ENCODE measurements around the gene GCGR. TPM values are rescaled to one million over a fixed set of nuclear protein-coding genes. Genes with fewer than 3 reads are reported as not detected.

The GCGR gene
- total and polyA plus RNA-seq, 2 of the 13 experiments (the other 11 are each of a cell fraction or from before 2014, with no cell fraction given), result 0.04 to 0.13 TPM

DNA sequence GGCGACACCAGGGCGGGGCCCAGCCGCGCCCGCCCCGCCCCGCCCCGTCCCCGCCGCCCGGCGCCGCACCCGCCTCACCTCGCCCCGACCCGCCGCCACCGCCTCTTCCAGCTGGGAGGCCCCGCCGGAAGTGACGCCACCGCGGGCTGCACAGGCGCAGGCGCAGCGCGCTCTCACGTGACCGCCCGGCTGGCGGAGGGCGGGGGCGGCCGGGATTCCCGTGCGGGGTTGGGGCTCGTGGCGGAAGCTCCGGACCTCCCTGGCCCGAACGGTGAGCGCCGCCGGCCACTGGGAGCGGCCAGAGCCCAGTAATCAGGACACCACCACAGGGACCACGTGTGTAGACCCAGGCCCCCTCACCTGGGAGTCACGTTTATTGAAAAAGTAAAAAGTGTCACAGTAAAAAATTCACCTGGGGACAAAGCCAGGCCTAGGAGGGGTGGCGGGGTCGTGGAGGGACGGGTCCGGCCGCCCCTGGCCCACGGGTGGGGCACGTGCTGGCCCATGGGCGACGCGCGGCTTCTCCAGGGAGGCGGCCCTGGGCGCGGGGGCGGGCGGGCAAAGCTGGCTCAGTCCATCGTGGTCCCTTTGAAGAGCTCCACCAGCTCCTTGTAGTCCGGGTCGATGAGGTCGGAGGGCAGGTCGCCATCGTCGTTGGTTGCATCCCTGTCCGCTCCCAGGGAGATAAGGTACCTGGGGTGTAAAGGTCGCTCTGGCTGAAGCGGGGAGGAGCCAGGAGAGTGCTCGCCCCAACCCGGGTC, 29.4 kb downstream of the GCGR start, which contains the start of gene MCRIP1 (continued):
- TF ChIP-seq HMGXB4 (CRISPR knock-in tag; IDR thresholded peaks at IDR 0.05; ENCODE audit: borderline replicate concordance in 1 of 2, low read depth in 1 of 2), result peak in 1 of 2 experiments; percentile 76; a peak in 2 of 4 replicates
- peak; percentile 66 for TF ChIP-seq HNRNPLL (IDR thresholded peaks at IDR 0.05; ENCODE audit: low read depth, low read length, poor library complexity, severe bottlenecking)
- TF ChIP-seq HCFC1 (IDR thresholded peaks at IDR 0.05; ENCODE audit: low read depth, low read length), result peak; percentile 51
- peak; percentile 69 for TF ChIP-seq POGK (CRISPR knock-in tag; conservative IDR thresholded peaks at IDR 0.05)
- TF ChIP-seq KLF9 (CRISPR knock-in tag; IDR thresholded peaks at IDR 0.05; ENCODE audit: low read depth), result 0 out of 2 replicates have a peak, but pooled peaks have one; percentile 36
- no peak for TF ChIP-seq PRPF4 (IDR thresholded peaks at IDR 0.05; ENCODE audit: low read depth, low read length, poor library complexity, severe bottlenecking)
- no peak for TF ChIP-seq ATF1 (CRISPR knock-in tag; IDR thresholded peaks at IDR 0.05)
- TF ChIP-seq HNRNPL (IDR thresholded peaks at IDR 0.05; ENCODE audit: low read depth, low read length), result no peak
- TF ChIP-seq ARHGAP35 (CRISPR knock-in tag; IDR thresholded peaks at IDR 0.05; ENCODE audit: borderline replicate concordance), result peak; percentile 98
- TF ChIP-seq ZNF264 (CRISPR knock-in tag; IDR thresholded peaks at IDR 0.05), result no peak; the same call in 1 of the 2 replicates
- TF ChIP-seq ZNF879 (CRISPR knock-in tag; IDR thresholded peaks at IDR 0.05), result 0 out of 2 replicates have a peak, but pooled peaks have one; percentile 52
- TF ChIP-seq BCL6 (CRISPR knock-in tag; IDR thresholded peaks at IDR 0.05), result peak; percentile 37
- no peak for TF ChIP-seq ZNF329 (CRISPR knock-in tag; IDR thresholded peaks at IDR 0.05; ENCODE audit: low read depth)
- peak; percentile 44; the same call in 1 of the 2 replicates for TF ChIP-seq CBFB (CRISPR knock-in tag; IDR thresholded peaks at IDR 0.05)
- peak; percentile 60; the same call in 1 of the 2 replicates for TF ChIP-seq MED1 (CRISPR knock-in tag; IDR thresholded peaks at IDR 0.05)
- no peak for TF ChIP-seq LBX2 (CRISPR knock-in tag; IDR thresholded peaks at IDR 0.05; ENCODE audit: borderline replicate concordance)
- peak; percentile 87 for TF ChIP-seq THAP11 (CRISPR knock-in tag; IDR thresholded peaks at IDR 0.05)
- TF ChIP-seq ZNF326 (CRISPR knock-in tag; IDR thresholded peaks at IDR 0.05; ENCODE audit: borderline replicate concordance), result no peak
- TF ChIP-seq, protein P1, sequence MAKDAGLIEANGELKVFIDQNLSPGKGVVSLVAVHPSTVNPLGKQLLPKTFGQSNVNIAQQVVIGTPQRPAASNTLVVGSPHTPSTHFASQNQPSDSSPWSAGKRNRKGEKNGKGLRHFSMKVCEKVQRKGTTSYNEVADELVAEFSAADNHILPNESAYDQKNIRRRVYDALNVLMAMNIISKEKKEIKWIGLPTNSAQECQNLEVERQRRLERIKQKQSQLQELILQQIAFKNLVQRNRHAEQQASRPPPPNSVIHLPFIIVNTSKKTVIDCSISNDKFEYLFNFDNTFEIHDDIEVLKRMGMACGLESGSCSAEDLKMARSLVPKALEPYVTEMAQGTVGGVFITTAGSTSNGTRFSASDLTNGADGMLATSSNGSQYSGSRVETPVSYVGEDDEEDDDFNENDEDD (CRISPR knock-in tag; IDR thresholded peaks at IDR 0.05; ENCODE audit: borderline replicate concordance), result peak; percentile 81
- TF ChIP-seq ZNF577 (CRISPR knock-in tag; IDR thresholded peaks at IDR 0.05; ENCODE audit: borderline replicate concordance, low read depth), result peak; percentile 95; the same call in 1 of the 2 replicates
- TF ChIP-seq JUN (CRISPR knock-in tag; IDR thresholded peaks at IDR 0.05), result peak; percentile 79
- TF ChIP-seq MYC (CRISPR knock-in tag; IDR thresholded peaks at IDR 0.05; ENCODE audit: borderline replicate concordance), result peak; percentile 95
- TF ChIP-seq ATF7-NPFF (CRISPR knock-in tag; IDR thresholded peaks at IDR 0.05; ENCODE audit: low read depth), result peak; percentile 85; the same call in 1 of the 2 replicates
- 0 out of 2 replicates have a peak, but pooled peaks have one; percentile 35 for TF ChIP-seq ZNF552 (CRISPR knock-in tag; IDR thresholded peaks at IDR 0.05; ENCODE audit: borderline replicate concordance)

Data from HepG2 (cell line).